ENCODE results near the gene COG3.

DNA sequence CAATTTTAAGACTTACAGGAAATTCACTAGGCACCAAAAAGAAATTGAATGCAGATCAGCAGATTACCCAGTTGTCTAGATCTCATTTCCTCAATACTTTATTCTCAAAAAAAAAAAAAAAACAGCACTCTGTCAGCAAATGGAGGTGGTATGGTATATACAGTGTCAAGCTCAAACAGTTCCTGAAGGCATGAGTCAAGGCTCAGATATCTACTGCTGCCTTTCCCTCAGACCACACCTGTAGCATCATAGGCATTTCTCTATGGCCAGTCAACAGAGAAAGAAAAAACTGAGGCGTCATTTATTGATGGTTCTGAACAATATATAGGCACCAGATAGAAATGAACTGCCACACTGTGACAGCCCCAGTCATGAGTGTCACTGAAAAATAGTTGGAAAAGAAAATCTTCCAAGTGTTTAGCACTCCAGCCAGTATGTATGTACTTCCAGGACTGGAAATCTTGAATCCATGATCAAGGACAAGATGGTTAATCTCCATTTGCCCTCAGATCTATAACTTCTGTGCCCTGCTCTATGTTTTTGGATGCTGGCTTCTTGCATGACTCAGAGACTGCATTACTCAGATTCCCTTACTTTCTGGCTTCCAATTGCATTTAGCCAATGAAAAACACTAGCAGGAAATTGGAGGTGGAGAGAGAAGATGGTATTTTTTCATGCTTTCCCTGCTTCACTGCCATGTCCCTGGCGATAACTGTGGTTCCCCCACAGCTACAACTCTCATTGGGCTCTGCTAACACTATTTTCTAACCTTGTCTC lies 8.4 kb upstream of the COG3 start:
- TF ChIP-seq CTCF (IDR thresholded peaks at IDR 0.05) (no peak), EP300 (IDR thresholded peaks at IDR 0.05) (no peak)
